Esophagus muscularis mucosa (tissue), 4 donors: ENCODE data around the gene CACNA2D3. TPM values are rescaled to one million over a fixed set of nuclear protein-coding genes. Genes with fewer than 3 reads are reported as not detected.
A peak's percentile ranks its signal among the peaks of the same experiment; 100 is the strongest.
"Not testable (repeated sequence)": the region's sequence is repeated elsewhere in the genome, so short reads cannot be mapped to it uniquely, and the experiment has no call there.

Source experiments
- DNase-seq: peaks from one replicate; pipeline ENCODE4 v3.0.0-alpha.2; 2017; ENCODE audit errors: extremely low spot score
- H3K27ac ChIP-seq, 4 donors: fragments of 200-600 bp; sonication (generic); replicated peaks in 1 of 4; 1 replicate in 3 of 4; 2 replicates in 1 of 4; pipeline ENCODE4 v1.5.1; 2016 to 2019; ENCODE audit warnings: mild to moderate bottlenecking in 1 of 4
- H3K27me3 ChIP-seq, 4 donors: fragments of 200-600 bp; sonication (generic); one replicate each; pipeline versions ENCODE4 v1.5.1 to v1.6.0; 2016 to 2019
- H3K36me3 ChIP-seq, 4 donors: fragments of 200-600 bp; sonication (generic); one replicate each; pipeline ENCODE4 v1.5.1; 2016 to 2019
- H3K4me1 ChIP-seq, 4 donors: fragments of 200-600 bp; sonication (generic); one replicate each; pipeline ENCODE4 v1.5.1; 2016 to 2019
- H3K4me3 ChIP-seq, 4 donors: fragments of 200-600 bp; sonication (generic); 1 replicate in 2 of 4; 2 replicates in 2 of 4; pipeline ENCODE4 v1.5.1; 2016 to 2019; ENCODE audit warnings: mild to moderate bottlenecking in 4 of 4, moderate library complexity in 1 of 4
- H3K9me3 ChIP-seq, 4 donors: fragments of 200-600 bp; sonication (generic); 1 replicate in 3 of 4; 2 replicates in 1 of 4; pipeline ENCODE4 v1.5.1; 2016 to 2019
- CTCF ChIP-seq, 3 experiments: fragments of 200-600 bp in 2 of 3; fragments of 450-650 bp in 1 of 3; sonication (generic) in 2 of 3; IDR thresholded peaks; one replicate each; pipeline ENCODE4 v1.5.1; 2017 to 2019; ENCODE audit warnings: antibody characterized with exemption in 3 of 3, mild to moderate bottlenecking in 2 of 3, moderate library complexity in 1 of 3
- EP300 ChIP-seq: sonication (generic); formaldehyde crosslinking; IDR thresholded peaks from one replicate; pipeline ENCODE4 v1.6.1; 2017; ENCODE audit warnings: antibody characterized with exemption
- POLR2A ChIP-seq: fragments of 450-650 bp; IDR thresholded peaks from one replicate; pipeline ENCODE4 v1.6.1; 2017; ENCODE audit warnings: antibody characterized with exemption, moderate library complexity, mild to moderate bottlenecking, low read depth
- POLR2AphosphoS5 ChIP-seq, 2 donors: sonication (generic); formaldehyde crosslinking; IDR thresholded peaks; one replicate each; pipeline ENCODE4 v1.6.1; 2017; ENCODE audit warnings: antibody characterized with exemption in 2 of 2
- WGBS: methylation state at CpG from one replicate; pipeline ENCODE4 v1.1.5; 2018; 5-methylcytosine and 5-hydroxymethylcytosine counted together
- intact Hi-C: fragments of 100-400 bp; cut with DNase I; formaldehyde crosslinking; loops from one replicate; pipeline ENCODE4 v1.15.1; 2023
- total RNA-seq, 4 donors: library from RNA; depleted of rRNA; stranded (reverse); fragments of >200 nt; gene quantifications; one replicate each; pipeline versions ENCODE4 v1.1.0 to v1.2.1, GENCODE V29; 2016

CACNA2D3 gene
- total RNA-seq, 4 donors from 2014 or later = 2.5 to 6.3 (median 3.9) TPM

GRCh38 chr3:55097441-55097840, 975.1 kb downstream of the CACNA2D3 start:
- H3K4me3 ChIP-seq = no peak overlapping the region
- 87% methylated on average over 3 of the region's 3 CpGs for WGBS
- no peaks in the 10 kb centered on the region for H3K36me3 ChIP-seq
- TF ChIP-seq POLR2A = no peak
- no peak for TF ChIP-seq CTCF (IDR thresholded peaks at IDR 0.05)
- no peak for TF ChIP-seq POLR2AphosphoS5 (IDR thresholded peaks at IDR 0.05)
- TF ChIP-seq EP300 = no peak
- no peak for DNase-seq
- no peaks in the 10 kb centered on the region for H3K9me3 ChIP-seq
- peaks cover 0 to 14% (median 0%) of the 10 kb centered on the region in 4 donors for H3K4me1 ChIP-seq
- no peaks in the 10 kb centered on the region for H3K27me3 ChIP-seq
- H3K27ac ChIP-seq = no peak overlapping the region
- intact Hi-C loops = no loop called here

GRCh38 chr3:55105647-55106046, 983.3 kb downstream of the CACNA2D3 start:
- no peak for DNase-seq
- TF ChIP-seq POLR2AphosphoS5 (IDR thresholded peaks at IDR 0.05) (no peak), CTCF (IDR thresholded peaks at IDR 0.05) (no peak)
- intact Hi-C loops = no loop called here
- Histone ChIP-seq H3K27ac (no peak overlapping the region), H3K27me3 (no peaks in the 10 kb centered on the region), H3K4me1 (no peaks in the 10 kb centered on the region), H3K9me3 (no peaks in the 10 kb centered on the region), H3K36me3 (no peaks in the 10 kb centered on the region), H3K4me3 (no peak overlapping the region)
- WGBS = 70% methylated on average over 10 of the region's 10 CpGs

GRCh38 chr3:55107187-55107586, 984.8 kb downstream of the CACNA2D3 start:
- Histone ChIP-seq H3K27ac (no peak overlapping the region), H3K4me1 (no peaks in the 10 kb centered on the region), H3K9me3 (no peaks in the 10 kb centered on the region), H3K27me3 (no peaks in the 10 kb centered on the region), H3K36me3 (no peaks in the 10 kb centered on the region), H3K4me3 (no peak overlapping the region)
- TF ChIP-seq POLR2A (no peak), POLR2AphosphoS5 (IDR thresholded peaks at IDR 0.05) (no peak), EP300 (no peak), CTCF (IDR thresholded peaks at IDR 0.05) (no peak)
- DNase-seq = peak; percentile 72
- 59% methylated on average over 6 of the region's 6 CpGs for WGBS
- intact Hi-C loops = no loop called here

GRCh38 chr3:55111906-55112305, 989.6 kb downstream of the CACNA2D3 start:
- H3K9me3 ChIP-seq, H3K27me3 ChIP-seq, H3K4me1 ChIP-seq, intact Hi-C loops, H3K4me3 ChIP-seq, H3K36me3 ChIP-seq, DNase-seq, H3K27ac ChIP-seq: not testable (repeated sequence)
- WGBS = 79% methylated on average over 3 of the region's 3 CpGs

GRCh38 chr3:55118451-55118850, 996.1 kb downstream of the CACNA2D3 start:
- H3K36me3 ChIP-seq = no peaks in the 10 kb centered on the region
- H3K27me3 ChIP-seq = no peaks in the 10 kb centered on the region
- 88% methylated on average over 5 of the region's 5 CpGs for WGBS
- H3K9me3 ChIP-seq = no peaks in the 10 kb centered on the region
- no peaks in the 10 kb centered on the region for H3K4me1 ChIP-seq
- TF ChIP-seq POLR2AphosphoS5 (IDR thresholded peaks at IDR 0.05) (no peak), POLR2A (no peak), CTCF (IDR thresholded peaks at IDR 0.05) (no peak), EP300 (no peak)
- no peak overlapping the region for H3K4me3 ChIP-seq
- DNase-seq = no peak
- intact Hi-C loops = no loop called here
- H3K27ac ChIP-seq = no peak overlapping the region
